Activated T-helper 2 cell treated with anti-CD3 and anti-CD28 coated beads, Interferon-gamma antibody, Interleukin-2, Interleukin-4, amounts not matched to agents 10 μg/mL and 5 μg/mL and 100 μg/mL, durations not matched to agents 14 hours and 24 hours and 36 hours (primary cell): Measurements from ENCODE around the gene ZC3H6. TPM values are rescaled to one million over a fixed set of nuclear protein-coding genes. Genes with fewer than 3 reads are reported as not detected.
"Not testable (repeated sequence)": the region's sequence is repeated elsewhere in the genome, so short reads cannot be mapped to it uniquely, and the experiment has no call there.

Experiments used
- DNase-seq: peaks from one replicate; pipeline ENCODE4 v3.0.0; 2021; ENCODE audit warnings: low spot score
- H3K27ac Mint-ChIP-seq: one replicate; pipeline ENCODE4 v1.8.0; 2021; ENCODE audit warnings: mixed read lengths
- H3K27me3 Mint-ChIP-seq: one replicate; pipeline ENCODE4 v1.8.0; 2021; ENCODE audit warnings: low read depth, mixed read lengths
- H3K36me3 Mint-ChIP-seq: one replicate; pipeline ENCODE4 v1.8.0; 2021; ENCODE audit warnings: low read depth, mixed read lengths
- H3K4me1 Mint-ChIP-seq: one replicate; pipeline ENCODE4 v1.8.0; 2021; ENCODE audit warnings: low read depth, mixed read lengths
- H3K4me3 Mint-ChIP-seq: one replicate; pipeline ENCODE4 v1.8.0; 2021; ENCODE audit warnings: low read depth, mild to moderate bottlenecking, moderate library complexity, mixed read lengths
- H3K9me3 Mint-ChIP-seq: one replicate; pipeline ENCODE4 v1.8.0; 2021; ENCODE audit warnings: mixed read lengths
- intact Hi-C: fragments of 100-400 bp; cut with micrococcal nuclease; formaldehyde crosslinking; loops from one replicate; pipeline ENCODE4 v1.15.1; 2023
- total RNA-seq: library from RNA; stranded (reverse); gene quantifications from 2 replicates; pipeline ENCODE4 v1.2.3, GENCODE V29; 2022

Gene ZC3H6
- total RNA-seq, 1 donor from 2014 or later = 8.2 TPM

DNA sequence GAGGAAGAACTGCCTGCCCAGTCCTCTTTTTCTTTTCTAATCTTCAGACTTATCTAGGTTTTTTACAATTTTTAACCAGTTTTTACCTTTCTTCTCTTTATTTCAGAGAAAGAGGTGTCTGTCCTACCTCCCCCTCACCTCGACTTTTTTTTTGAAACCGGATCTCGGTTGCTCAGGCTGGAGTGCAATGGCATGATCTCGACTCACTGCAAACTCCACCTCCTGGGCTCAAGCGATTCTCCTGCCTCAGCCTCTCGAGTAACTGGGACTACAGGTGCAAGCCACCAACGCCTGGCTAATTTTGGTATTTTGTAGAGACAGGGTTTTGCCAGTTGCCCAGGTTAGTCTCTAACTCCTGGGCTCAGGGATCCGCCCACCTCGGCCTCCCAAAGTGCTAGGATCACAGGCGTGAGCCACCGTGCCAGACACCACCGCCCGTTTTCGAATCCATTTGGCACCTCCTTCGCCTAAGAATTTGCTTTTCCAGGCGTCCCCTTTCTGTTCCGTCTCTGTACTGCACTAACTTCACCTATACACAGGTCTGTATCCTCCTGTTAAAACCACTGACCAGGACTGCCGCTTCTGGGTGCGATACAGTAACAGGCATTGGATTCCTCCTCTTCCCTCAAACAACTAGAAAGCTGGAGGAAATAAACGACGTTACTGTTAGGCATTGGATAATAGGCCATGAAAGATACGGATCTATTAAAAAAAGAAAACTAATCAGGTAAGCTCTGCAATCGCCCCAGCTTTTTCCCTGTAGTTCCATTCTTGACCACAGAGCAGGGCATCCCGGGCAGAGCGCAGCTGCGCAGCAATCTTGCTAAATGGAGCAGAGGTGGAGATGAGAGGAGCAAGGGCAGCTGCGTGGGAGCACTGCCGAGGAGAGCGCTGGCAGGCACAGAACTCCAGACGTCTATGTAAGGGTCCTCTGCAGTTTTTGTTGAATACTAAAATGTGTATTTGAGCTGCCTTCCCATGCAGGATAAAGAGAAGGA is 69.9 kb downstream of the ZC3H6 start:
- intact Hi-C loops = no loop called here
- Mint-ChIP-seq H3K27me3 (peaks cover 3% of the 10 kb centered on the region), H3K4me3 (no peak overlapping the region), H3K9me3 (peaks cover 10% of the 10 kb centered on the region), H3K36me3 (no peaks in the 10 kb centered on the region), H3K27ac (no peak overlapping the region), H3K4me1 (peaks cover 14% of the 10 kb centered on the region)
- DNase-seq = no peak

DNA sequence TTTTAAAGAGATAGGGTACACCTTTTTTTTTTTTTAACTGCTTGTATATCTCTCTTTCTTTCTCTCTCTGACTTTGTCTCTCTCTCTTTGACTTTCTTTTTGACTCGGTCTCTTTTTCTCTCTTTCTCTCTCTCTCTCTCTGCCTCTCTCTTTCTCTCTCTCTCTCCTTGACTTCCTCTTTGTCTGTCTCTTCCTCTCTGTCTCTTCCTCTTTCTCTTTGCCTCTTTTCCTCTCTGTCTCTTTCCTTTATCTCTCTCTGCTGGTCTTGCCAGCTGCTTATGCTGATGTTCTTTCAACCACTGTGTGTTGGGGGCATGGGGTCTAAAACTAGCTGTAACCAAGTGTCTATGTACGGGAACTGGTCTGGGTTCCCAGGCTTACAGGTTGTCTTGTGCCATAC is 76.9 kb downstream of the ZC3H6 start:
- H3K27ac Mint-ChIP-seq, H3K36me3 Mint-ChIP-seq, H3K27me3 Mint-ChIP-seq, H3K4me1 Mint-ChIP-seq, DNase-seq, H3K9me3 Mint-ChIP-seq, intact Hi-C loops, H3K4me3 Mint-ChIP-seq: not testable (repeated sequence)

DNA sequence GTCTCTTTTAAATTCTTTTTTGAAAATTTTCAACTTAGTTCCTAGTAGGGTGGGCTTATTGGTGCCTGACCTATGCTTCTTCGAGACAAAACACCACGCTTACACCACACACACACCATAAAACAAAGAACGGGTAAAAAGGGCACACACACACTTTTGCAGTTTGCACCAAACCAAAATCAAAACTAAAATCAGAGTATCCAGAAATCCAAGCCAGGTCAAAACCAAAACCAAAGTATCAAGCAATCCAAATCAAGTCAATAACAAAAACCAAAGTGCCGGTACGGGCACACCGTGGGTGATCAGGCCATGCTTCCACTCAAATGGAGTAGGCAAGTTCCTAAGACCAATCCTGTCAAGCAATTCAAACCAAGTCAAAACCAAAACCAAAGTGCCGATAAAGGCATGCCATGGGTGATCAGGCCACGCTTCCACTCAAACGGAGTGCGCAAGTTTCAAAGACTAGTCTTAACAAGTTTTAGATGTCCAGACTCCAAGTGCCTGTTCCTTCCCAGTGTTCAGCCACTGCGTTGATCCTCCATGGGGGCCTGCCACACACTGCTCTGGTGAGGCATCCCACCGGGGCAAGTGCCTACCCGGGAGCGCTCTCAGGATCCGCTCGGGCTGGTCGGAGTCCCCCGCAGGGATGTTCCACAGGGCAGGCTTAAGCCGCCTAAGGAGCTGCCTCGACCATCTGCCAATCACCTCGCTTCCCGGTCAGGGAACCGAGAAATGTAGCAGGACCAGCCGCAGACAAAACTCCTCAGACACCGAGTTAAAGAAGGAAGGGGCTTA is 77.6 kb downstream of the ZC3H6 start:
- H3K4me3 Mint-ChIP-seq, H3K9me3 Mint-ChIP-seq, DNase-seq, intact Hi-C loops, H3K27ac Mint-ChIP-seq, H3K27me3 Mint-ChIP-seq, H3K4me1 Mint-ChIP-seq, H3K36me3 Mint-ChIP-seq: not testable (repeated sequence)

DNA sequence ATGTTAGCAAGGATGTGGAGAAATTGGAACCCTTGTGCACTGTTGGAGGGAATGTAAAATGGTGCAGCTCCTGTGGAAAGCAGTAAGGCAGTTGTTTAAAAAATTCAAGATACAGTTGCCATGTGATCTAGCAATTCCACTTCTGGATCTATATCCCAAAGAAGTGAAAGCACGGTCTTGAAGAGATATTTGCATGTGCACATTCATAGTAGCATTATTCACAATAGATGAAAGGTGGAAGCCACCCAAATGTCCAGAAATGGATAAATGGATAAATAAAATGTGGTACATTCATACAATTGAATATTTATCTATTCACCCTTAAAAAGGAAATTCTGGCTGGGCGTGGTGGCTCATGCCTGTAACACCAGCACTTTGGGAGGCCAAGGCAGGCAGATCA is 78.9 kb downstream of the ZC3H6 start:
- H3K27me3 Mint-ChIP-seq, H3K4me3 Mint-ChIP-seq, intact Hi-C loops: not testable (repeated sequence)

DNA sequence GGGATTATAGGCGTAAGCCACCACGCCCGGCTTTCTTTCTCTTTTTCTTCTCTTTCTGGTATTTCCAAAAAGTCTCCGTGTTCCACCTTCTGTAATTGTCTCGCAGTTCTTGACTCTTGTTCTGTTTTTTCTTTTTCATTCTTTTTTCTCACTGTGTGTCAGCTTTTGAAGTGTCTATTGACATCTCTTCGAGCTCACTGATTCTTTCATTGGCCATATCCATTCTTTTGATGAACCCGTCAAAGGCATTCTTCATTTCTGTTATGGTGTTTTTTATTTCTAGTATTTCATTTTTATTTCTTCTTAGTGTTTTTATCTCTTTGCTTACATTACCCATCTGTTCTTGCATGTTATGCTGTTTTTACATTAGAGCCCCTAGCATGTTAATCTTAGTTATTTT is 84.7 kb downstream of the ZC3H6 start:
- intact Hi-C loops, DNase-seq, H3K36me3 Mint-ChIP-seq, H3K9me3 Mint-ChIP-seq, H3K4me1 Mint-ChIP-seq, H3K4me3 Mint-ChIP-seq, H3K27ac Mint-ChIP-seq, H3K27me3 Mint-ChIP-seq: not testable (repeated sequence)

More for the DNA sequence above, 78.9 kb downstream of the ZC3H6 start:
- H3K27ac Mint-ChIP-seq, H3K36me3 Mint-ChIP-seq, DNase-seq, H3K4me1 Mint-ChIP-seq, H3K9me3 Mint-ChIP-seq: not testable (repeated sequence)

Other genes with a start within 250 kb of the ZC3H6 start
- 15.8 and 16.5 TPM in 2 replicates for gene TMEM87B, start 220.3 kb upstream of the ZC3H6 start, total RNA-seq
- gene FBLN7, start 137.2 kb upstream of the ZC3H6 start, total RNA-seq = 16.7 and 17.0 TPM in 2 replicates
- 31.8 and 33.4 TPM in 2 replicates for gene ZC3H8, start 20.6 kb upstream of the ZC3H6 start, total RNA-seq
- 15.5 and 16.1 TPM in 2 replicates for gene RGPD8, start 158.0 kb downstream of the ZC3H6 start, total RNA-seq
- gene TTL, start 206.6 kb downstream of the ZC3H6 start, total RNA-seq = 48.2 and 50.1 TPM in 2 replicates